ENCODE results near the gene GAS7. TPM values are rescaled to one million over a fixed set of nuclear protein-coding genes. Genes with fewer than 3 reads are reported as not detected.

GAS7 gene
- total and polyA plus RNA-seq, 10 of the 15 experiments (the other 5 are each of a cell fraction or from before 2014, with no cell fraction given): 2.3 to 53.4 (median 24.0) TPM

GRCh38 chr17:10130263-10130662, 68.1 kb downstream of the GAS7 start:
- WGBS (ENCODE audit: insufficient coverage, insufficient replicate concordance, low lambda C conversion rate, missing lambda C conversion rate): 29% methylated on average over 4 of the region's 5 CpGs
- no peaks in the 10 kb centered on the region for H3K4me1 ChIP-seq (ENCODE audit: control insufficient read depth, insufficient read depth, low read length)
- H3K27ac ChIP-seq (ENCODE audit: control insufficient read depth, insufficient read depth): no peak overlapping the region
- TF ChIP-seq MYC (IDR thresholded peaks at IDR 0.05; ENCODE audit: insufficient read depth, insufficient read length, insufficient replicate concordance, low read length, severe bottlenecking): no peak
- TF ChIP-seq MTA2 (IDR thresholded peaks at IDR 0.05; ENCODE audit: low read depth): no peak
- TF ChIP-seq LARP7 (IDR thresholded peaks at IDR 0.05): no peak
- TF ChIP-seq SUPT20H (IDR thresholded peaks at IDR 0.05; ENCODE audit: borderline replicate concordance, control insufficient read depth, low read depth, low read length): no peak
- no peak for TF ChIP-seq MEF2A (IDR thresholded peaks at IDR 0.05; ENCODE audit: insufficient read depth, low read depth, low read length)
- no peak for TF ChIP-seq RUNX3 (IDR thresholded peaks at IDR 0.05; ENCODE audit: low read length)
- TF ChIP-seq ATF7 (IDR thresholded peaks at IDR 0.05; ENCODE audit: low read depth): no peak
- no peak for TF ChIP-seq STAT3 (IDR thresholded peaks at IDR 0.05; ENCODE audit: low read depth, low read length)
- TF ChIP-seq SREBF2 (IDR thresholded peaks at IDR 0.05; ENCODE audit: low read length): no peak
- no peak for TF ChIP-seq POLR2AphosphoS2 (IDR thresholded peaks at IDR 0.05; ENCODE audit: low read depth, low read length)
- no peak for TF ChIP-seq JUND (IDR thresholded peaks at IDR 0.05; ENCODE audit: low read depth, low read length)
- TF ChIP-seq MLLT1 (IDR thresholded peaks at IDR 0.05): no peak
- no peaks in the 10 kb centered on the region for H4K20me1 ChIP-seq (ENCODE audit: control insufficient read depth, insufficient read depth)
- H3K4me2 ChIP-seq (ENCODE audit: control insufficient read depth, insufficient read depth): no peak overlapping the region
- DNase-seq (ENCODE audit: low read depth, low spot score): no peak
- H3K9ac ChIP-seq (ENCODE audit: control insufficient read depth, insufficient read depth, low read length): no peak overlapping the region
- RAD21 ChIA-PET (ENCODE audit: unreplicated experiment): no interaction called here
- intact Hi-C loops (cut with micrococcal nuclease; ENCODE audit: unreplicated experiment): no loop called here
- FAIRE-seq: no peak
- H3K36me3 ChIP-seq (ENCODE audit: control insufficient read depth in 2 of 2, insufficient read depth in 2 of 2, low read length in 1 of 2): no peaks in the 10 kb centered on the region
- no peak for ATAC-seq
- no peak overlapping the region for H3K4me3 ChIP-seq
- in situ Hi-C loops (cut with MboI): no loop called here
- CTCF ChIA-PET: no interaction called here
- H3K79me2 ChIP-seq (ENCODE audit: control insufficient read depth, insufficient read depth, low read length): no peaks in the 10 kb centered on the region
- POLR2A ChIA-PET: no interaction called here
- H3K9me3 ChIP-seq (replicated peaks; ENCODE audit: control insufficient read depth, insufficient read depth, low read length): no peaks in the 10 kb centered on the region
- no peaks in the 10 kb centered on the region for H3K27me3 ChIP-seq (replicated peaks in 1 of 2; ENCODE audit: control insufficient read depth in 2 of 2, insufficient read depth in 2 of 2, low read length in 1 of 2)
- SMC1A ChIA-PET (ENCODE audit: uncharacterized antibody, unreplicated experiment): no interaction called here
- no peak overlapping the region for H2AFZ ChIP-seq (ENCODE audit: control insufficient read depth, low read depth, low read length)
- BruUV-seq (replicated peaks): no TSS peak
